Fibroblast of the conjunctiva (primary cell): ENCODE measurements around the gene MNT.

Experiments used
- DNase-seq: peaks from one replicate; pipeline ENCODE4 v3.0.0-alpha.2; 2010; ENCODE audit warnings: low read depth

The MNT gene

GRCh38 chr17:2395258-2396181, 5.3 kb downstream of the MNT start:
- no peak for DNase-seq

- DNase-seq, result no peak
Measured at GRCh38 chr17:2394775-2395201, 6.1 kb downstream of the MNT start.

GRCh38 chr17:2393954-2394749, 6.7 kb downstream of the MNT start:
- no peak for DNase-seq

GRCh38 chr17:2393174-2393953, 7.5 kb downstream of the MNT start:
- peak; percentile 66 for DNase-seq

DNA sequence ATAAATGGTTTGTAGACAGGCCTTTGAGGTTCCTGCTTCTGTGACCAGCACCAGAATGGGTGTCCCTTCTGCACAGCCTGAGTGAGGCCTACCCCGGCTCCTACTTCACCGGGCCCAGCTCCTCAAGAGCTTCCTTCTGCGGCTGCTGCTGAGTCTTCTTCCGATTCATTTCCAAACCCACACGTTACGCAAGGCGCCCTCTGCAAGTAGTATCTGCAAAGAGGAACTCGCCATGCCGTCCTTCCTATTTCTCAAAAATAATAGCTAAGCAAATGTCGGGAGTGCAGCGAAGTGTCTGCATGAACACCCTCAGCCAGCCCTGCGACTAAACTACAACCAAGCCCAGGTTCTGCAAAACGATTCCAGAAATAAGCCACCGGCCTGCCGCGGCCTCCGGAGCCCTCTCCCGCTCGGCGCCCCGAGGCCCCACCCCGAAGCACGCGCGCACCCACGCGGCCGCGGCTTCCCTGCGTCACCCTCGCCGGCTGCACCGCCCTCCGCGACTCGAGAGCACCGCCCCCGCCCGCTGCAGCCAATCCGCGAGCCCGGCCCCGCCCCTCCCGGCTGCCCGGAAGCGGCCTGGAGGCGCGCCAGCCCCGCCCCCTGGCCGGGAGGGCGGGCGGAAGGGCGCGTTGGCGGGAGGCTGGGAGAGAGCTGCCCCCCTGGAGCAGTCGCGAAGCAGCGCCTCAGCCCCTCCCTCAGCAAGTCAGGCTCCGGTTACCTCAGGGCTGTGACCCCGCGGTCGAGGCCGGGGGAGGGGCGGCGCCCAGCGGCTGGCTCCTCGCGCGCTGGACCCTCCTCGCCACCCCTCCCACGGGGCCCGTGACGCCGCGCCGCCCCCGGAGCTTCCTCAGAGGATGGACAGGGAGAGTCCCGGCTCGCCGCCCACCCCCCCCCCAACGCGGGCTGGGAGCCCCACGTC, 8.3 kb downstream of the MNT start:
- DNase-seq, result peak; percentile 95

GRCh38 chr17:2391597-2392251, 9.1 kb downstream of the MNT start:
- DNase-seq, result no peak

DNA sequence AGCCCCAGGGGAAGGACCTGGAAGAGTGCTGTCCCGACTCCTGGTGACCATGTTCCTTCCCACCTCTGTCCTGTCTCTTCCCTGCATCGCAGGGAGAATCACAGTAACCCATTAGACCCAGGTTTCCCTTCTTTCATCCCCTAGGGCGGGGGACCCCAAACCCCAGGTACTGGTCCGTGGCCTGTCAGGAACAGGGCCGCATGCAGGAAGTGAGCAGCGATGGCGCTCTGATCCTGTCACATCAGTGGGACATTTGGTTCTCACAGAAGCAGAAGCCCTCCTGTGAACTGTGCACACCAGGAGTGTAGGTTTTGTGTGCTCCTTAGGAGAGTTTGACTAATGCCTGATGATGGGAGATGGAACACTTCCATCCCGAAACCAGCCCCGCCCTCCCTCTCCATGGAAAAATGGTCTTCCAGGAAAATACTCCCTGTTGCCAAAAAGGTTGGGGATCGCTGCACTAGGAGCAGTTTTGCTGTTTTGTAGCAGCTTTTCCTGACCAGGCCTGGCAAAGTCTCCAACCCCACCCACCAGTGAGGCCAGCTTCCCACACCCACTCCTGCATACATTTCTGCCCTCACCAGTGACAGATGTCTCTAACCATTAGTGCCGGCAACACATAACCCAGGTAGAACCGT, 10.5 kb downstream of the MNT start:
- no peak for DNase-seq

DNA sequence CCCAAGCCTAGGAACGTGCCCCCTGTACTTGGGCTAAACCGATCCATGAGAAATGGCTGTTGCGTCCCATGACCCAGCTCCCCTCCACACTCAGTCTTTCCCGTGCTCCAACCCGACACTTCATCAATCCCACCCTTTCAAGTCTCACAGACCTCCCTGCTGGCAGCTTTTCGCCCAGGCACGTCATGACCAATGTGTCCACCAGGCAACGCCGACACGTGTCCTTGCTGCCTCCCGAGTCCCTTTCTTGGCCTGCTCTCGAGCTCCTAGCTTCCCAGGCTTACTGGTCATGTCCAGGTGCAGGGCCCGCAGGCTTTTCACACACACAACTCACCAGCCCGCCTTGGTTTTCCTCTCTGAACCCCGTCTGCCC, 12.2 kb downstream of the MNT start:
- DNase-seq, result no peak

- DNase-seq, result no peak
Measured at GRCh38 chr17:2388020-2388682, 12.7 kb downstream of the MNT start.

GRCh38 chr17:2387086-2388019, 13.5 kb downstream of the MNT start:
- no peak for DNase-seq

- no peak for DNase-seq
Measured at GRCh38 chr17:2386400-2387085, 14.3 kb downstream of the MNT start.

DNA sequence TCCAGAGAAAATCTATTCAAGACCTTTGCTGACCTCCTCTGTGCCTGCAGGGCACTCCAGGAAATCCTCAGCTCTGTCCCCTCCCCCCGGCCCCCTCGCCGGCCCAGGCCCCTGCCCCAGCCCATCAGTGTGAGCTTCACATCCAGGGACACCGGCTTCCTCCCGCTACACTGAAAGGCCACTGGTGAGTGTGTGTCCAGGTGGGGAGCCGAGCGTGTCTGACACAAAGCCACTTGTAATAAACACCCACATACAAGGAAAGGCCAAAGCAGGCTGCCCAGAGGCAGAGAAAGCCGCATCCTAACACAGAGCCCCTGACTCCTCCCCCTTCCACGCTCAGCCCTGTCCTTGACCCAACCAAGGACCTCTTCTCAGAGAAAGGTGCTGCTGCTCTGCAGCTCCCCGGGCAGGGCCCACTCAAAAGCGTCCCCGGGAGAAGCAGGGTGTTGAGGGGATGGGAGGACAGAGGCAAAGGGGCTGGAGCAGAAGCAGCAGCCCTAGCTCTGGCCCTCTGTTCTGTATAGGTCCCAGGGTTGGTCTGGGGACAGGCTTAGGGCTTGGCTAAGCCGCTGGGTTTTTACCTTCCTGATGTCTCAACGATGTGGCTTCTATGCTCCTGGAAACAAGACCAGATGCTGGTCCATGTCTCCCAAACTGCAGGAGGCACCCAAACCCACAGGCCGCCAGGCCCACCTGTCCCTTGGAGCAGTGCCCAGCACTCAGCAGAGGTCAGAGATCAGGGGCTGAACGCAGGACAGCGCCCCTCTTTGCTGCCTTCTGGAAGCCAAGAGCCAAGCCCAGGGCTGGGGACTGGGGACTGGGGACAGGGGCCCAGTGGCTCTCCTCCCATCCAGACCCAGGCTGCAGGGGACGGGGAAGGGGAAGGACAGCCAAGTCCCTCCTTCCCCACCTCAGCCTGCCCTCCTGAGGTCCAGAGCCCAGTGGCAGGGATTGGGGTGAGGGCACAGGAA, 15.3 kb downstream of the MNT start:
- DNase-seq, result no peak

DNA sequence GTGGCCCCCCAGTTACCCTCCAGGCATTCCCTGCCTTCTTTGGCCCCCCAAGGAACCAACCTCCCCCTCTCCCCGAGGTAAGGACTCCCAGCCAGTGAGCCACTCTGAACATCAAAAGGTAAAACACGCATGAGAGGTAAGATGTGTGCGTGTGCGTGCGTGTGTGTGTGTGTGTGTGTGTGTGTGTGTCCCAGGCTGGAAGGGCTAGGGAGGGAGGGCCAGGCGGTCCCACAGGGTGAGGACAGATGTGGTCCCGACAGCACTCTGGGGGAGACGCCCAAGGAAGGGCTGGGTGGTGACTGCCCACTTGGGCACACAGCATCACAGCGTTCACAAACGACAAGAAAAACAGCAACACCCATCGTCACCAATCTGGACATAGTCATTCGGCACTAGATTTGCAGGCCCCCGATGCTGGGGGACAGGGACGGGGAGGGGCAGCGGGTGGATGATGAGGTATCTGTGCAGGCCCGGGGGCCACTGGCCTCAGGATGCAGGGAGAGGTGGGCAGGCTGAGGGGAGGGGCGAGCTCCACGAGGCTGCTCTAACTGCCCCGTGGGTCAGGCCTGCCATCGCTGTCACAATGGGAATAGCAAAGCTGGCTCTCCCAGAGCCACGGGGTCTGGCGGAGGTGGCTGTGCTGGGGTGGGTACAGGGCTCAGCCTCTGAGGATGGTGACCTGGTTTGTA, 16.3 kb downstream of the MNT start:
- no peak for DNase-seq

DNA sequence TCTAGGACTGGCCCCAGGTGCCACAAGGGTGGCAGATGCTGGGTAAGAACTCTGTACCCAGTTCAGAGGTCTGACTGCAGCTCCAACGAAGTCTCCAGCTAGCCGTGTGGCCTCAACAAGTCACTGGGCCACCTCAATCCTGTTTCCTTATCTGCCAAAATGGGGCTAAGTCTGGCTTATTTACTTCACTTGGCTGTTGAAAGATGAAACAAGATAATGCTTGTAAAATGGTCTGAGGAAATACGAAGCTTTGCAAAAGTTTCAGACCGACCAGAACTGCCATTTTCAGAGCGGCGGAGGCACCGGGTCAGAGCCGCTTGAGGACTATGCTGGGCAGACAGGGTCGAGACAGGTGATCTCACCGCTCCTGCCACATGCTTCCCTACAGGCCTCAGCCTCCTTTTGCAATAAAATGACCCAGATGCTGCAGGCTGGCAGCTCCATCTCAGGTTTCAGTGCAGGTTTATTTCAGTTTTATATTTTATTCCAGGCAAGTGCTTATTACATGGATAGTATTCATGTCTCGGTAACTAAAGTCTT, 17.2 kb downstream of the MNT start:
- DNase-seq, result no peak

DNA sequence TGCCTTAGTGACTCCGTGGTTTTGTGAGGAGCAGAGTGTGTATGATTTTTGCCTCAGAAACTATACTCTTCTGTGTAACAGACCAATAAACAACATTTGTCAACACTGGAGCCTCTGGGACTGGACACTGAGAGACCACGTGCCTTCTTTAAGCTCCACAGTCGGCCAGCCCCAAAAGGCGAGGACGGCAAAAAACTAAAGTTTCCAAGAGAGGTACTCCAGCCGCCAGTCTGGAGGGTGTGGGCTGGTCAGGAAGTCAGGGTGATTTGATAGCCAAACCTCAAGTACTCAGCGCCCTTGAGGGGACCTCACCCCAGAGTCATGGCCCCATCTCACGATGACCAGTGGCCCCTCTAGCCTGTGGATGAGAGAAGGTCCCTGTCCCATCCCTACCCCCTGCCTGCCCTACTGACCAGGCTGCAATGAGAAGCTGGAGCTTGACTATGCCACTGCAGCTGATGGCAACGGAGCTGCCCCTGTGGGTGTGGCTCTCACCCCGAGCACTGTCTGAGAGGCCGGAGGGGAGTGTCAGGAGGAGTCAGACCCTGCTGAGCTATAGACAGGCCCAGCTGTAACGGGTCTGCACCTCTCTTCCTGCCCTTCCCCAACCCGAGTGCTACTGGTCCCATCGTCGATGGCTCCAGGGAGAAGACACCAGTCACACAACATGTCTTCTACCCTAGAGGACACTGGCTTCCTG, 19.8 kb downstream of the MNT start:
- no peak for DNase-seq
